GM12865 (cell line): Measurements from ENCODE around the gene OPN4.

Source experiments
- DNase-seq: peaks from one replicate; pipeline ENCODE4 v3.0.0; 2010; ENCODE audit warnings: low read depth
- H3K4me3 ChIP-seq: 2 replicates; pipeline ENCODE4 v1.5.1; 2011; ENCODE audit warnings: mild to moderate bottlenecking, low read depth, low read length, control low read depth
- TF ChIP-seq, protein P1 (sequence below): IDR thresholded peaks from 2 replicates; pipeline ENCODE4 v1.5.1; 2011; ENCODE audit warnings: low read length, control low read depth, low read depth, inconsistent platforms; ENCODE audit not compliant: insufficient read depth; ENCODE audit errors: missing control alignments

Gene OPN4

DNA sequence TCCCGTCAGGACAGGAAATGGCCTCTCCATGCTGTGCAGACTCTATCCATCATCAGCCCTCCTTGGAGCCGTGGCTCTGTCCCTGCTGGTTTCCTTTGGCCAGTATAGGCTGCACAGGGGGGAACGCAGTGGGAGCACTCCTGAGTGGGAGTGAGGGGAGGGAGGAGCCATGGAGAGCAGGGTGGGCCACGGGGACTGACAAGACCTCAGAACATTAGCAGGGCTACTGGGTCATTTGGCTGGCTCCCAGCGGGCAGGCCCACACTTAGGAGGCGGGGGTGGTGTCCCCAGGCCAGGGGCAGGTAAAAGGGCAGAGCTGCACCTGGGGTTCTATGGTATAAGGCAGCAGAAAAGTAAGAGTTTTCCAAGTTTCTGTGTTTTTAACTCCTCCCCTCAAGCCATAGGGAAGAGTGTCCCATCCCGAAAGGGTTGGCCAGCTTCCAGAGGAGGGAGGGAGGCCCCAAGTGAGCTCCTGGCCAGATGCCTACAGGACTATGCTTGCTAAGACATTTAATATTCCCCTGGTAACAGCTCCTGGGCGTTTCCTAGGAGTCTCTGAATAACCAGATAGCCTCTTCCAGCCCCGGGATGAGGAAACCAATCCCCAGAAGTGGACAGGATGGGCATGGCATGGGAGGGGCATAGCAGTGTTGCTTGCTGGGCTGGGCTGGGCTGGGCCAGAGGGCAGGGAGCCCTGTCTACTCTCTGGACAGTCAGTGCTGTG, 5.5 kb upstream of the OPN4 start:
- no peak overlapping the region for H3K4me3 ChIP-seq
- TF ChIP-seq, protein P1, sequence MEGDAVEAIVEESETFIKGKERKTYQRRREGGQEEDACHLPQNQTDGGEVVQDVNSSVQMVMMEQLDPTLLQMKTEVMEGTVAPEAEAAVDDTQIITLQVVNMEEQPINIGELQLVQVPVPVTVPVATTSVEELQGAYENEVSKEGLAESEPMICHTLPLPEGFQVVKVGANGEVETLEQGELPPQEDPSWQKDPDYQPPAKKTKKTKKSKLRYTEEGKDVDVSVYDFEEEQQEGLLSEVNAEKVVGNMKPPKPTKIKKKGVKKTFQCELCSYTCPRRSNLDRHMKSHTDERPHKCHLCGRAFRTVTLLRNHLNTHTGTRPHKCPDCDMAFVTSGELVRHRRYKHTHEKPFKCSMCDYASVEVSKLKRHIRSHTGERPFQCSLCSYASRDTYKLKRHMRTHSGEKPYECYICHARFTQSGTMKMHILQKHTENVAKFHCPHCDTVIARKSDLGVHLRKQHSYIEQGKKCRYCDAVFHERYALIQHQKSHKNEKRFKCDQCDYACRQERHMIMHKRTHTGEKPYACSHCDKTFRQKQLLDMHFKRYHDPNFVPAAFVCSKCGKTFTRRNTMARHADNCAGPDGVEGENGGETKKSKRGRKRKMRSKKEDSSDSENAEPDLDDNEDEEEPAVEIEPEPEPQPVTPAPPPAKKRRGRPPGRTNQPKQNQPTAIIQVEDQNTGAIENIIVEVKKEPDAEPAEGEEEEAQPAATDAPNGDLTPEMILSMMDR: no peak
- peak; percentile 0 for DNase-seq

DNA sequence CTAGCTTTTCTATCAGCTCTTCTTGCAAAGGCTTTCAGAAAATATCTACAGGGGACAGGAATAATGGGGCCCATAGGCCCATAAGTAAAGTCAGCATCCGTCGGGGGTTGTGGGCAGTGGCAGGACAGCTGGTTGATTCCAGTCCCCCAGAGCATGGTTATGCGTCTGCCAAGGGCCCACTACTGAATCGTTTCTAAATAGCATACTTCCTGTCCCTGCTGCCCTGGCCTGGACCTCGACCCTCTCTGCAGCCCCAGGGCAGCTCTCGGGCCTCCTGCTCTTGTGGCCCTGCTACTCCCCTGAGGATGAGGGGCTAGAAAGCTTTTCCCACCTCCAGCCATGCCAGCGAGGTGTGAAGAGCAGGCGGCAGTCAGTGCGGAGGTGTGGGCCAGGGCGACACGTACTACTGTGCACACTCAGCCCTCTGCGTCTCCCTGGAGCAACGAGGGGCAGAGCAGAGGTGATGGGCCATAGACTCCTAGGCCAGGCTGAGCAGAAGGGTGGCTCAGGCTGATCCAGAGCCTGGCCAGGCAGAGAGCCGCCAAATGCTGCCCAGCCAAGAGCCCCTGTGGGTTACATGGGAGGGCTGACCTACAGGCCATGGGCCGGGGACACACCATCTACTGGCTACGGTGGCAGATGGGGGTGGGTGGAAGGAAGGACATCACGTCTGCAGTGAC, 4.7 kb upstream of the OPN4 start:
- TF ChIP-seq, protein P1: no peak
- peak; percentile 0 for DNase-seq
- no peak overlapping the region for H3K4me3 ChIP-seq

- TF ChIP-seq, protein P1: no peak
- DNase-seq: no peak
- H3K4me3 ChIP-seq: no peak overlapping the region
These were observed 4.2 kb upstream of the OPN4 start for GRCh38 chr10:86650151-86650550.

DNA sequence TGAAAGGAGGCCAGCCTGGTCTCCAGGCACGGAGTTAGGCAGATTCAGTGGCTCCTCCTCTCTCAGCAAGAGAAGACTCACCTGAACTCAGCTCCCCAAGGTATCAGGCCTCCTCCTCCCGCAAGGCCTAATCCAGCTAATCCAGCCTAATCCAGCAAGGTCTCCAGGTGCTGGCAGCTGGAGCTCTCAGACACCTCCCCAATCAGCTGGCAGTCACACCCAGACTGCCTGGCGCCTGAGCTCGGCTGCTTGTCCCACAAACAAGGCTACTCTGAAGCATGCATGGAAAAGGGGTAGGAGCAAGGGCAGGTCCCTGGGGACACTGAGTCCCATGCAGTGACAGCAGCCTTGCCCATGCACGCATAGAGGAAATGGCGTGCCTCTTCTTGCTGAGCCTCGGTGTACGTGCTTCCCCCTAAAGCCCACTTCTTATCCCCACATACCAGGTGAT, 3.3 kb upstream of the OPN4 start:
- no peak for DNase-seq
- TF ChIP-seq, protein P1: no peak

DNA sequence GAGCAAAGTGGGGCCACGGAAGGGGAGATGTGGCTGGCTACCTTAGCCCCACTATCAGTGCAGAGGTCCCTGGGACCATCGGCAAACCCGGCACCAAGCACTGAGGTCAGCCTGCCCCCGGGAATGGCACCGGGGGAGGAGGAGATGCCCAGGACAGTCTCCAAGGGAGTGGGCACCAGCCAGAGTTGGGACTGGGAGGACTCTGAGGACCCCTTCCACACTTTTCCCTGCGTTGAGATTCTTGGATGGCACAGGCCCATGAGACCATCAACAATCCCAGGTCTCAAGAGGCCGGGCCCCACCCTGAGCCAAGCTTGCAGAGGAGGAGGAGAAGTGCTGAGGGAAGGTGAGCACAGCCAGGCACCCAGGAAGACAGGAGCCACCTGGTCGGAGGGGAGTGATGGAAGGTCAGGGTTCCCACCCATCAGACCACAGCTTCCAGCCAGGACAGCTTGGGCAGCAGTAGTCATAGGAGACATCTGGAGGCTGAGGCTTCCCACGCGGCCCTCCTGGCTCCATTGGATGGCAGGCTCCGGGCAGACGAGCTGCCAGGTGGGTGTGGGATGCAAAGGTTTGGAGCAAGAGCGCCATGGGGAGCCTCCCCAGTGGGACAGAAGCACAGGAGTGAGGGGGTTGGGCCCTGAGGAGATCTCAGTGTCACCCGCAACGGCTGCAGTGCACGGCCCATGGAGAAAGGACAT, 2.6 kb upstream of the OPN4 start:
- no peak overlapping the region for H3K4me3 ChIP-seq
- TF ChIP-seq, protein P1: no peak
- no peak for DNase-seq

More for the DNA sequence above, 3.3 kb upstream of the OPN4 start:
- H3K4me3 ChIP-seq: no peak overlapping the region

GRCh38 chr10:86652361-86653202, 1.8 kb upstream of the OPN4 start:
- TF ChIP-seq, protein P1: no peak
- no peak for DNase-seq
- no peak overlapping the region for H3K4me3 ChIP-seq
